Activated CD4-positive, alpha-beta T cell treated with anti-CD3 and anti-CD28 coated beads, Interleukin-2, amount 10 ng/mL, durations not matched to agents 7 days and 5 days (primary cell): ENCODE measurements around the gene STAT5A. TPM values are rescaled to one million over a fixed set of nuclear protein-coding genes. Genes with fewer than 3 reads are reported as not detected.
"Not testable (repeated sequence)": the region's sequence is repeated elsewhere in the genome, so short reads cannot be mapped to it uniquely, and the experiment has no call there.

Experiments
- CTCF ChIA-PET: fragments of 350-600 bp; sonication (Branson Sonifier 250); formaldehyde crosslinking; loops from one replicate; lab custom pipeline; 2021; ENCODE audit warnings: antibody characterized with exemption; lab: Charles Lee
- POLR2A ChIA-PET: fragments of 350-600 bp; sonication (Branson Sonifier 250); formaldehyde crosslinking; loops from one replicate; lab custom pipeline; 2021; ENCODE audit warnings: antibody characterized with exemption; lab: Charles Lee
- DNase-seq: peaks from one replicate; pipeline ENCODE4 v3.0.0-alpha.2; 2020
- H3K27ac Mint-ChIP-seq: one replicate; pipeline ENCODE4 v1.8.0; 2021; ENCODE audit warnings: mild to moderate bottlenecking, moderate library complexity, mixed read lengths
- H3K27me3 Mint-ChIP-seq: one replicate; pipeline ENCODE4 v1.8.0; 2021; ENCODE audit warnings: mixed read lengths
- H3K36me3 Mint-ChIP-seq: one replicate; pipeline ENCODE4 v1.8.0; 2021; ENCODE audit warnings: low read depth, mixed read lengths
- H3K4me1 Mint-ChIP-seq: one replicate; pipeline ENCODE4 v1.8.0; 2021; ENCODE audit warnings: mixed read lengths
- H3K4me3 Mint-ChIP-seq: one replicate; pipeline ENCODE4 v1.8.0; 2021; ENCODE audit warnings: mild to moderate bottlenecking, moderate library complexity, mixed read lengths
- H3K9me3 Mint-ChIP-seq: one replicate; pipeline ENCODE4 v1.8.0; 2021; ENCODE audit warnings: mixed read lengths
- total RNA-seq, 2 experiments: library from RNA; stranded (reverse); gene quantifications; one replicate each; pipeline ENCODE4 v1.2.3, GENCODE V29; 2021

The STAT5A gene
- total RNA-seq, 2 experiments from 2014 or later: 99.5 to 108 TPM

GRCh38 chr17:42312285-42313130 is 24.2 kb downstream of the STAT5A start:
- CTCF ChIA-PET: interaction anchor here (0.7 to 22.5 kb wide), 19 partner anchors 9 to 410 kb away, joined by 3 to 357 read pairs (median 4); partner anchors contain the start of genes KCNH4, PSMC3IP and STAT3
- Mint-ChIP-seq H3K27ac (peak overlapping the region; percentile 85), H3K4me1 (peaks cover 77% of the 10 kb centered on the region), H3K4me3 (peak overlapping the region; percentile 56), H3K9me3 (no peaks in the 10 kb centered on the region), H3K27me3 (no peaks in the 10 kb centered on the region), H3K36me3 (peaks cover 67% of the 10 kb centered on the region)
- POLR2A ChIA-PET: interaction anchor here (0.7 to 1.0 kb wide), 2 partner anchors 23 to 76 kb away, joined by 3 read pairs; partner anchors contain the start of gene STAT3
- DNase-seq: peak; percentile 77

GRCh38 chr17:42313389-42313772 is 25.1 kb downstream of the STAT5A start:
- H3K27ac Mint-ChIP-seq: peak overlapping the region; percentile 78
- POLR2A ChIA-PET: no interaction called here
- CTCF ChIA-PET: interaction anchor here (0.7 to 22.5 kb wide), 13 partner anchors 8 to 264 kb away, joined by 3 to 357 read pairs (median 5); partner anchors contain the start of genes KCNH4 and PSMC3IP
- H3K9me3 Mint-ChIP-seq: no peaks in the 10 kb centered on the region
- H3K4me3 Mint-ChIP-seq: no peak overlapping the region
- peaks cover 75% of the 10 kb centered on the region for H3K4me1 Mint-ChIP-seq
- no peak for DNase-seq
- peaks cover 67% of the 10 kb centered on the region for H3K36me3 Mint-ChIP-seq
- no peaks in the 10 kb centered on the region for H3K27me3 Mint-ChIP-seq

- Mint-ChIP-seq H3K27ac (peak overlapping the region; percentile 78), H3K9me3 (no peaks in the 10 kb centered on the region), H3K4me3 (peak overlapping the region; percentile 10), H3K27me3 (no peaks in the 10 kb centered on the region), H3K36me3 (peaks cover 64% of the 10 kb centered on the region), H3K4me1 (peaks cover 78% of the 10 kb centered on the region)
- POLR2A ChIA-PET: interaction anchor here (0.6 kb wide), 1 partner anchor 297 kb away, joined by 4 read pairs; the partner anchor contains the start of gene DNAJC7
- no peak for DNase-seq
- CTCF ChIA-PET: interaction anchor here (0.5 to 22.5 kb wide), 13 partner anchors 8 to 625 kb away, joined by 3 to 357 read pairs (median 4); partner anchors contain the start of genes EIF1 and KCNH4
These were observed 25.7 kb downstream of the STAT5A start for GRCh38 chr17:42313773-42314566.

- Mint-ChIP-seq H3K36me3 (peaks cover 61% of the 10 kb centered on the region), H3K4me3 (no peak overlapping the region), H3K27me3 (no peaks in the 10 kb centered on the region), H3K9me3 (no peaks in the 10 kb centered on the region), H3K4me1 (peaks cover 81% of the 10 kb centered on the region), H3K27ac (peak overlapping the region; percentile 82)
- peak; percentile 41 for DNase-seq
- ChIA-PET CTCF (interaction anchor here (0.5 to 22.5 kb wide), 6 partner anchors 8 to 90 kb away, joined by 3 to 357 read pairs (median 3); no protein-coding TSS in a partner anchor), POLR2A (interaction anchor here (0.6 kb wide), 1 partner anchor 121 kb away, joined by 5 read pairs; no protein-coding TSS in a partner anchor)
These were observed 27.3 kb downstream of the STAT5A start for GRCh38 chr17:42315402-42316156.

- CTCF ChIA-PET: interaction anchor here (0.6 to 22.5 kb wide), 8 partner anchors 8 to 213 kb away, joined by 3 to 357 read pairs (median 3); no protein-coding TSS in a partner anchor
- Mint-ChIP-seq H3K27me3 (no peaks in the 10 kb centered on the region), H3K36me3 (peaks cover 58% of the 10 kb centered on the region), H3K4me1 (peaks cover 77% of the 10 kb centered on the region), H3K4me3 (no peak overlapping the region), H3K9me3 (no peaks in the 10 kb centered on the region), H3K27ac (peak overlapping the region; percentile 74)
- POLR2A ChIA-PET: no interaction called here
- DNase-seq: no peak
These were observed 28.5 kb downstream of the STAT5A start for GRCh38 chr17:42316755-42317154.

- peaks cover 61% of the 10 kb centered on the region for H3K36me3 Mint-ChIP-seq
- no peak for DNase-seq
- H3K4me1 Mint-ChIP-seq: peaks cover 79% of the 10 kb centered on the region
- no peak overlapping the region for H3K4me3 Mint-ChIP-seq
- H3K27me3 Mint-ChIP-seq: no peaks in the 10 kb centered on the region
- H3K9me3 Mint-ChIP-seq: no peaks in the 10 kb centered on the region
- ChIA-PET CTCF (interaction anchor here (0.6 to 22.5 kb wide), 8 partner anchors 9 to 212 kb away, joined by 3 to 357 read pairs (median 3); no protein-coding TSS in a partner anchor), POLR2A (no interaction called here)
- no peak overlapping the region for H3K27ac Mint-ChIP-seq
These were observed 29.1 kb downstream of the STAT5A start for GRCh38 chr17:42317266-42317845.

GRCh38 chr17:42317967-42318366 is 29.7 kb downstream of the STAT5A start:
- POLR2A ChIA-PET, DNase-seq, H3K4me3 Mint-ChIP-seq, H3K9me3 Mint-ChIP-seq, H3K27ac Mint-ChIP-seq, H3K27me3 Mint-ChIP-seq: not testable (repeated sequence)
- Mint-ChIP-seq H3K36me3 (peaks cover 64% of the 10 kb centered on the region), H3K4me1 (peaks cover 81% of the 10 kb centered on the region)
- CTCF ChIA-PET: interaction anchor here (1.0 to 22.5 kb wide), 3 partner anchors 15 to 87 kb away, joined by 3 to 357 read pairs (median 8); no protein-coding TSS in a partner anchor

GRCh38 chr17:42321555-42321954 is 33.3 kb downstream of the STAT5A start:
- Mint-ChIP-seq H3K9me3 (no peaks in the 10 kb centered on the region), H3K36me3 (peaks cover 62% of the 10 kb centered on the region), H3K27ac (peak overlapping the region; percentile 54), H3K4me1 (peaks cover 60% of the 10 kb centered on the region), H3K27me3 (no peaks in the 10 kb centered on the region), H3K4me3 (no peak overlapping the region)
- POLR2A ChIA-PET: no interaction called here
- DNase-seq: no peak
- CTCF ChIA-PET: interaction anchor here (0.5 to 22.5 kb wide), 12 partner anchors 9 to 460 kb away, joined by 3 to 357 read pairs (median 6); no protein-coding TSS in a partner anchor

- Mint-ChIP-seq H3K27me3 (no peaks in the 10 kb centered on the region), H3K9me3 (no peaks in the 10 kb centered on the region), H3K36me3 (peaks cover 60% of the 10 kb centered on the region), H3K4me3 (no peak overlapping the region), H3K4me1 (peaks cover 50% of the 10 kb centered on the region), H3K27ac (peak overlapping the region; percentile 76)
- CTCF ChIA-PET: interaction anchor here (0.6 to 22.5 kb wide), 18 partner anchors 9 to 214 kb away, joined by 3 to 357 read pairs (median 3); no protein-coding TSS in a partner anchor
- DNase-seq: peak; percentile 98
- POLR2A ChIA-PET: interaction anchor here (0.6 kb wide), 1 partner anchor 93 kb away, joined by 3 read pairs; no protein-coding TSS in a partner anchor
These were observed 34.3 kb downstream of the STAT5A start for GRCh38 chr17:42322382-42323267.

- H3K9me3 Mint-ChIP-seq: no peaks in the 10 kb centered on the region
- ChIA-PET POLR2A (no interaction called here), CTCF (interaction anchor here (0.7 to 22.5 kb wide), 11 partner anchors 8 to 204 kb away, joined by 3 to 357 read pairs (median 4); partner anchors contain the start of gene CAVIN1)
- H3K36me3 Mint-ChIP-seq: peaks cover 60% of the 10 kb centered on the region
- no peaks in the 10 kb centered on the region for H3K27me3 Mint-ChIP-seq
- H3K27ac Mint-ChIP-seq: peak overlapping the region; percentile 76
- H3K4me1 Mint-ChIP-seq: peaks cover 49% of the 10 kb centered on the region
- no peak overlapping the region for H3K4me3 Mint-ChIP-seq
- DNase-seq: no peak
These were observed 35.0 kb downstream of the STAT5A start for GRCh38 chr17:42323268-42323773.
